Esophagus squamous epithelium (tissue), 5 donors: ENCODE results near the gene MAN2A1. TPM values are rescaled to one million over a fixed set of nuclear protein-coding genes. Genes with fewer than 3 reads are reported as not detected.
"Not testable (repeated sequence)": the region's sequence is repeated elsewhere in the genome, so short reads cannot be mapped to it uniquely, and the experiment has no call there.

Experiments
- DNase-seq: peaks from one replicate; lab custom pipeline; 2025; lab: John Stamatoyannopoulos, UW
- H3K27ac ChIP-seq, 4 donors: fragments of 200-600 bp; sonication (generic); one replicate each; pipeline ENCODE4 v1.5.1; 2016 to 2019; ENCODE audit warnings: mild to moderate bottlenecking in 1 of 4
- H3K27me3 ChIP-seq, 4 donors: fragments of 200-600 bp; sonication (generic); 1 replicate in 3 of 4; 2 replicates in 1 of 4; pipeline versions ENCODE4 v1.5.1 to v1.6.0; 2017 to 2021; ENCODE audit warnings: antibody characterized with exemption in 1 of 4
- H3K36me3 ChIP-seq, 3 donors: fragments of 200-600 bp; sonication (generic); one replicate each; pipeline ENCODE4 v1.5.1; 2016 to 2019
- H3K4me1 ChIP-seq, 3 donors: fragments of 200-600 bp; sonication (generic); one replicate each; pipeline ENCODE4 v1.5.1; 2017 to 2019
- H3K4me3 ChIP-seq, 4 donors: fragments of 200-600 bp; sonication (generic); 1 replicate in 3 of 4; 2 replicates in 1 of 4; pipeline ENCODE4 v1.5.1; 2016 to 2019; ENCODE audit warnings: mild to moderate bottlenecking in 2 of 4, moderate library complexity in 1 of 4
- H3K9me3 ChIP-seq, 3 donors: fragments of 200-600 bp; sonication (generic); one replicate each; pipeline ENCODE4 v1.5.1; 2016 to 2019
- POLR2A ChIP-seq, 4 donors: fragments of 450-650 bp; IDR thresholded peaks; one replicate each; pipeline ENCODE4 v1.6.1; 2017; ENCODE audit warnings: antibody characterized with exemption in 4 of 4, mild to moderate bottlenecking in 4 of 4, moderate library complexity in 3 of 4
- WGBS, 2 donors: methylation state at CpG; one replicate each; pipeline ENCODE4 v1.1.5; 2018; 5-methylcytosine and 5-hydroxymethylcytosine counted together
- intact Hi-C: fragments of 100-400 bp; cut with DNase I; formaldehyde crosslinking; loops from one replicate; pipeline ENCODE4 v1.15.0; 2022
- total RNA-seq, 4 donors: library from RNA; depleted of rRNA; stranded (reverse); fragments of >200 nt; gene quantifications; one replicate each; pipeline ENCODE4 v1.1.0, GENCODE V29; 2016
- TF ChIP-seq, protein P1 (sequence below), 6 experiments: fragments of 450-650 bp in 4 of 6; fragments of 200-600 bp in 2 of 6; sonication (generic) in 2 of 6; IDR thresholded peaks; one replicate each; pipeline ENCODE4 v1.5.1; 2016 to 2019; ENCODE audit warnings: antibody characterized with exemption in 6 of 6, mild to moderate bottlenecking in 4 of 6, moderate library complexity in 4 of 6
- donor health status: DM: yes; HTN: yes; CAD: no.

The MAN2A1 gene
- total RNA-seq, 4 donors from 2014 or later, result 27.4 to 40.1 (median 37.4) TPM

DNA sequence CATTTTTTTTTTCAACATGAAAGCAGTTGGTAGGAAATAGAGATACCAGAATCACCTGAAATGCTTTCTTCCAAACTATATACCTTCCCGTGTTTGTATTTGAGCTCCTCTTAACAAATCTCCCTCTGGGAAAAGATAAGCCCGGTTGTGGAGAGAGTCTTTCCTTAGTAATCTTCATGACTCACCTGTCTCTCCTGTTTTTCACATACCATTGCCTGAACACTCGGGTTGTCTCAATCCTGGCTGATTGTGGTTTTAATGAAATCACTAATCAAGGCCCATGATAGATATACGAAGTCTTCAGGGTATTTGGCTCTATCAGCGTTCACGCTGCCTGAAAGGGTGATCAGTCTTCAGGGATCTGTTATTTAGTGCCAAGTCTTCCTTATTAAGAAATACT, 136.7 kb downstream of the MAN2A1 start:
- Histone ChIP-seq H3K27me3 (no peaks in the 10 kb centered on the region), H3K9me3 (no peaks in the 10 kb centered on the region), H3K4me1 (no peaks in the 10 kb centered on the region), H3K27ac (no peak overlapping the region), H3K4me3 (no peak overlapping the region), H3K36me3 (peaks cover 0 to 77% (median 0%) of the 10 kb centered on the region in 3 donors)
- no peak for DNase-seq
- TF ChIP-seq, protein P1, sequence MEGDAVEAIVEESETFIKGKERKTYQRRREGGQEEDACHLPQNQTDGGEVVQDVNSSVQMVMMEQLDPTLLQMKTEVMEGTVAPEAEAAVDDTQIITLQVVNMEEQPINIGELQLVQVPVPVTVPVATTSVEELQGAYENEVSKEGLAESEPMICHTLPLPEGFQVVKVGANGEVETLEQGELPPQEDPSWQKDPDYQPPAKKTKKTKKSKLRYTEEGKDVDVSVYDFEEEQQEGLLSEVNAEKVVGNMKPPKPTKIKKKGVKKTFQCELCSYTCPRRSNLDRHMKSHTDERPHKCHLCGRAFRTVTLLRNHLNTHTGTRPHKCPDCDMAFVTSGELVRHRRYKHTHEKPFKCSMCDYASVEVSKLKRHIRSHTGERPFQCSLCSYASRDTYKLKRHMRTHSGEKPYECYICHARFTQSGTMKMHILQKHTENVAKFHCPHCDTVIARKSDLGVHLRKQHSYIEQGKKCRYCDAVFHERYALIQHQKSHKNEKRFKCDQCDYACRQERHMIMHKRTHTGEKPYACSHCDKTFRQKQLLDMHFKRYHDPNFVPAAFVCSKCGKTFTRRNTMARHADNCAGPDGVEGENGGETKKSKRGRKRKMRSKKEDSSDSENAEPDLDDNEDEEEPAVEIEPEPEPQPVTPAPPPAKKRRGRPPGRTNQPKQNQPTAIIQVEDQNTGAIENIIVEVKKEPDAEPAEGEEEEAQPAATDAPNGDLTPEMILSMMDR (IDR thresholded peaks at IDR 0.05), result no peak
- no peak for TF ChIP-seq POLR2A (IDR thresholded peaks at IDR 0.05)
- 55% methylated on average over 6 of the region's 6 CpGs for WGBS, 2 donors
- intact Hi-C loops, result no loop called here

DNA sequence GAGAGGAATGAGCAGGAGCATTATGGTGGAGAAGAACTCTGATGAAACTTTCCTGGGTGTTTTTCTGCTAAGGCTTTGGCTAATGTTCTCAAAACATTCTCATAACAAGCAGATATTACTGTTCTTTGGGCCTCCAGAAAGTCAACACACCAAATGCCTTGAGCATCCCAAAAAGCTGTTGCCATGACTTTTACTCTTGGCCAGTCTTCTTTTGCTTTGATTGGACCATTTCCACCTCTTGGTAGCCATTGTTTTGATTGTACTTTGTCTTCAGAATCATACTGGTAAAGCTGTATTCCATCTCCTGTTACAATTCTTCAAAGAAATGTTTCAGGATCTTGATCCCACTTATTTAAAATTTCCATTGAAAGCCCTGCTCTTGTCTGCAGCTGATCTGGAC, 139.6 kb downstream of the MAN2A1 start:
- intact Hi-C loops, result no loop called here
- no peak for DNase-seq
- H3K4me3 ChIP-seq, result no peak overlapping the region
- H3K27me3 ChIP-seq, result no peaks in the 10 kb centered on the region
- no peak for TF ChIP-seq POLR2A (IDR thresholded peaks at IDR 0.05)
- TF ChIP-seq, protein P1 (IDR thresholded peaks at IDR 0.05), result no peak
- H3K9me3 ChIP-seq, result no peaks in the 10 kb centered on the region
- H3K36me3 ChIP-seq, result peaks cover 0 to 70% (median 0%) of the 10 kb centered on the region in 3 donors
- no peaks in the 10 kb centered on the region for H3K4me1 ChIP-seq
- H3K27ac ChIP-seq, result no peak overlapping the region

DNA sequence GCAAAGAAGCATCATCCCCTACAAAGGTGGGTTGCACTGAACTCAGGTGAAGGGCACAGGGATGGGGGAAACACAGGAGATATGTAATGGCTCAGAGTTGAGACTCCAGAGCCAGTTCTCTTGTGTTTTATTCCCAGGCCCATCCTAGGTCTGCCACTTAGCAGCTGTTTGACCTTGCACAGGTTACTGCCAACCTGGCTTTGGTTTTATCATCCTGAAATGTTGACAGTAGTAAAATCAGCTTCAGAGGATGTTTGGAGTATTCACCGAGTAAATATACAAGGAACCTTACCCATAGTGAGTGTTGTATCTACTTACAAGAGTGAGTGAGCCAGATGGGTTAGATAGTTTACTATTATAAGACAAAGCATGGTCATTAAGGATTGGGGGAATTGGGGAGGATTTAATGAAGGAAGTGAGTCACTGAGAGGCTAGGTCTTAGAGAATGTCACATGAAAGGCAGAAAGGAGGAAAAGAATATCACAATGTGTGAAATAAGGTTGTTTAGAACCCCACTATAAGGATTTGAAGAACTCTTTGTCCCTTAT, 141.3 kb downstream of the MAN2A1 start:
- DNase-seq, result no peak
- 89 to 100% methylated on average over 1 of the region's 1 CpG for WGBS, 2 donors
- H3K27me3 ChIP-seq, result no peaks in the 10 kb centered on the region
- H3K4me3 ChIP-seq, result no peak overlapping the region
- no peak overlapping the region for H3K27ac ChIP-seq
- H3K9me3 ChIP-seq, result no peaks in the 10 kb centered on the region
- intact Hi-C loops, result no loop called here
- TF ChIP-seq, protein P1 (IDR thresholded peaks at IDR 0.05), result no peak
- peaks cover 0 to 55% (median 0%) of the 10 kb centered on the region in 3 donors for H3K36me3 ChIP-seq
- no peaks in the 10 kb centered on the region for H3K4me1 ChIP-seq

DNA sequence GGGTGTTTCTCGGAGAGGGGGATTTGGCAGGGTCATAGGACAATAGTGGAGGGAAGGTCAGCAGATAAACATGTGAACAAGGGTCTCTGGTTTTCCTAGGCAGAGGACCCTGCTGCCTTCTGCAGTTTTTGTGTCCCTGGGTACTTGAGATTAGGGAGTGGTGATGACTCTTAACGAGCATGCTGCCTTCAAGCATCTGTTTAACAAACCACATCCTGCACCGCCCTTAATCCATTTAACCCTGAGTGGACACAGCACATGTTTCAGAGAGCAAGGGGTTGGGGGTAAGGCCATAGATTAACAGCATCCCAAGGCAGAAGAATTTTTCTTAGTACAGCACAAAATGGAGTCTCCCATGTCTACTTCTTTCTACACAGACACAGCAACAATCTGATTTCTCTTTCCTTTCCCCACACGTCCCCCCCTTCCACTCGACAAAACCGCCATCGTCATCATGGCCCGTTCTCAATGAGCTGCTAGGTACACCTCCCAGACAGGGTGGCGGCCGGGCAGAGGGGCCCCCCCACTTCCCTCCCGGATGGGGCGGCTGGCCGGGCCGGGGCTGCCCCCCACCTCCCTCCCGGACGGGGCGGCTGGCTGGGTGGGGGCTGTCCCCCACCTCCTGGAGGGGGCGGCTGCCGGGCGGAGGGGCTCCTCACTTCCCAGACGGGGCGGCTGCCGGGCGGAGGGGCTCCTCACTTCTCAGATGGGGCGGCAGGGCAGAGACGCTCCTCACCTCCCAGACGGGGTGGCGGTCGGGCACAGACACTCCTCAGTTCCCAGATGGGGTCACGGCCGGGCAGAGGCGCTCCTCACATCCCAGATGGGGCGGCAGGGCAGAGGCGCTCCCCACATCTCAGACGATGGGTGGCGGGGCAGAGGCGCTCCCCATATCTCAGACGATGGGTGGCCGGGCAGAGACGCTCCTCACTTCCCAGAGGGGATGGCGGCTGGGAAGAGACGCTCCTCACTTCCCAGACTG, 142.8 kb downstream of the MAN2A1 start:
- H3K27me3 ChIP-seq, H3K4me3 ChIP-seq, H3K27ac ChIP-seq, H3K9me3 ChIP-seq, H3K4me1 ChIP-seq, intact Hi-C loops, DNase-seq: not testable (repeated sequence)
- peaks cover 0 to 60% (median 0%) of the 10 kb centered on the region in 3 donors for H3K36me3 ChIP-seq
- WGBS, 2 donors, result 75 to 84% methylated on average over 4 to 5 of the region's 42 CpGs

DNA sequence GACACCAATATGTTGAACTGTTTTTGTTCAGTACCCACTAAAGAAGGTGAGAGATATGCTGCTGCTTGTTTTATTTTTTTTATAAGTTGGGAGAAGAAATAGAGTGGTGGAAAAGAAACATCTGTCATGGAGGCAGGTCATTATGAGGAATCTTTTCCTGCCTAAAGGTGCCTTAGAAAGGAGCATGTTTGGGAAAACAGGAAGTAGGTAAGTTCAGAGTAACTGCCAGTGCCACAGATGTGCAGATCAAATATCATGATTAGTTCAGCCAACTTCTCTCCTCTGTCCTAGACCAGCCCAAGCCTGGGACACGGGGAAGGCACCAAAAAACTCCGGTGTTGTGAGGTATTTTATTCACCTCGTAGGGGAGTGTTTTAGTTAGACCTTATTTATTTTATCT, 144.2 kb downstream of the MAN2A1 start:
- H3K27ac ChIP-seq, result no peak overlapping the region
- no peak for DNase-seq
- no peaks in the 10 kb centered on the region for H3K4me1 ChIP-seq
- H3K36me3 ChIP-seq, result peaks cover 0 to 46% (median 0%) of the 10 kb centered on the region in 3 donors
- H3K9me3 ChIP-seq, result no peaks in the 10 kb centered on the region
- intact Hi-C loops, result no loop called here
- WGBS, 2 donors, result 84 to 95% methylated on average over 3 of the region's 3 CpGs
- no peaks in the 10 kb centered on the region for H3K27me3 ChIP-seq
- no peak overlapping the region for H3K4me3 ChIP-seq
- TF ChIP-seq, protein P1 (IDR thresholded peaks at IDR 0.05), result no peak
- no peak for TF ChIP-seq POLR2A (IDR thresholded peaks at IDR 0.05)
